OCI-LY3 (cell line): ENCODE measurements around the gene POTEJ.
"Not testable (repeated sequence)": the region's sequence is repeated elsewhere in the genome, so short reads cannot be mapped to it uniquely, and the experiment has no call there.

Experiments
- EZH2phosphoT487 ChIP-seq: fragments of 200-600 bp; shearing (Covaris generic); IDR thresholded peaks from 2 replicates; pipeline ENCODE4 v1.6.1; 2018; ENCODE audit warnings: antibody characterized with exemption, mixed run types, low read depth
- TF ChIP-seq, protein P1 (sequence below): fragments of 200-600, 300-600 bp; sonication (generic); IDR thresholded peaks from 2 replicates; pipeline ENCODE4 v1.5.1; 2014; ENCODE audit warnings: antibody characterized with exemption, low read length, low read depth

DNA sequence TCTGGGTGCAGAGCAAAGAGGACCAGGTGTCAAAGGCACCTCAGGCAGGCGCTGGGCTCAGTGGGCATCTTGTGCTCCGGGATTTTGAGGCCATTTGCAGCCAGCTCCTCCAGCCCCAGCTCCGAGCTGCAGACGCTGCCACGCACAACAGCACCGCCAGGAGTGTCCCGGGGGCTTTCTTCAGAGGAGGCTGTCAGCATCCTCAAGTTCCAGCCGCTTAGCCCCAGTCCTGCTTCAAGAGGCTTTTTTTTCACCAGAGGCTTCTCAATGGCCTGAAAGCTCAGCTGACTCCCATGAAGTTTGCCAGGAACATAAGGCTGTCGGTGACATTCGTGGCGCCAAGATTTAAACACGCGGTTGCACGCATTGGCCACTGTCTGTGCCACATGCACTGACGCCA is 754 bp upstream of the POTEJ start:
- TF ChIP-seq, protein P1, sequence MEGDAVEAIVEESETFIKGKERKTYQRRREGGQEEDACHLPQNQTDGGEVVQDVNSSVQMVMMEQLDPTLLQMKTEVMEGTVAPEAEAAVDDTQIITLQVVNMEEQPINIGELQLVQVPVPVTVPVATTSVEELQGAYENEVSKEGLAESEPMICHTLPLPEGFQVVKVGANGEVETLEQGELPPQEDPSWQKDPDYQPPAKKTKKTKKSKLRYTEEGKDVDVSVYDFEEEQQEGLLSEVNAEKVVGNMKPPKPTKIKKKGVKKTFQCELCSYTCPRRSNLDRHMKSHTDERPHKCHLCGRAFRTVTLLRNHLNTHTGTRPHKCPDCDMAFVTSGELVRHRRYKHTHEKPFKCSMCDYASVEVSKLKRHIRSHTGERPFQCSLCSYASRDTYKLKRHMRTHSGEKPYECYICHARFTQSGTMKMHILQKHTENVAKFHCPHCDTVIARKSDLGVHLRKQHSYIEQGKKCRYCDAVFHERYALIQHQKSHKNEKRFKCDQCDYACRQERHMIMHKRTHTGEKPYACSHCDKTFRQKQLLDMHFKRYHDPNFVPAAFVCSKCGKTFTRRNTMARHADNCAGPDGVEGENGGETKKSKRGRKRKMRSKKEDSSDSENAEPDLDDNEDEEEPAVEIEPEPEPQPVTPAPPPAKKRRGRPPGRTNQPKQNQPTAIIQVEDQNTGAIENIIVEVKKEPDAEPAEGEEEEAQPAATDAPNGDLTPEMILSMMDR: not testable (repeated sequence)
- TF ChIP-seq EZH2phosphoT487: not testable (repeated sequence)
